ENCODE measurements around the gene SURF4.
"Not testable (repeated sequence)": the region's sequence is repeated elsewhere in the genome, so short reads cannot be mapped to it uniquely, and the experiment has no call there.

Gene SURF4

DNA sequence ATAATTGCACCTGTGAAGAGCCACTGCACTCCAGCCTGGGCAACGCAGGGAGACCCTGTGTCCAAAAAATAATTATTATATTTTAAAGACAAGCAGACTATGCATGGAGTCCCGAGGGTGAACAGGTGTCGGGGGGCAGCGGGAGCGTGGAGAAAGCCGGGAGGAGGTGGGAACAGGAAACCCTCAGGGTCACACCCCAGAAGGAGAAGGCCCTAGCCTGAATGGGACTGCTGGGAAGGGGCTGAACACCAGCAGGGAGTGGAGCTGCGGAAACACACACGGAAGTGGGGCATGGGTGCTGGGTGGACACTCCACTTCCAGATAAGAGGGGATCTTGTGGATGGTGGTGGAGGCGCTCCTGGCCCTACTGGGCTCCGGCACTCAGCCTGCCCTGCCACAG is 52.6 kb downstream of the SURF4 start:
- no peak overlapping the region for H3K4me3 ChIP-seq (ENCODE audit: low read length)
- DNase-seq (ENCODE audit: low read depth): no peak
- no peak for TF ChIP-seq CTCF (conservative IDR thresholded peaks at IDR 0.05; ENCODE audit: low read length)

DNA sequence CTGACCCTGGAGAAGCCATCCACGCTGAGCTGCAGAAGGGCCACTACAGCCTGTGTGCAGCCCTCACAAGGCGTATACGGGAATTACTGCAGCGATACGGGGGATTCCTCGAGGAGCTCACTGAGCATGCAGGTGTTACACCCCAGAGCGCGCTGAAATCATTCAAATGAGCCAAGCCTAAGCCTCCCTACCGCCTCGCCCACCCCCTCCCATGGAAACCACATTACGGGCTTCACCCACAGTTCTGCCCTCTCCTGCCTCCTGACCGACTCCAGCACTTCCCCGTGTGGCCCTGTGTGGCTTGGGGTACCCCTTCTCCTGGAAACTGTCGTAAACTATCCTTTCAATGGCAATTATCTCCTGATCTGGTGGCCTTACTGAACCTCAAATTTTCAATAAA is 53.2 kb downstream of the SURF4 start:
- no peak for TF ChIP-seq CTCF (conservative IDR thresholded peaks at IDR 0.05; ENCODE audit: low read length)

DNA sequence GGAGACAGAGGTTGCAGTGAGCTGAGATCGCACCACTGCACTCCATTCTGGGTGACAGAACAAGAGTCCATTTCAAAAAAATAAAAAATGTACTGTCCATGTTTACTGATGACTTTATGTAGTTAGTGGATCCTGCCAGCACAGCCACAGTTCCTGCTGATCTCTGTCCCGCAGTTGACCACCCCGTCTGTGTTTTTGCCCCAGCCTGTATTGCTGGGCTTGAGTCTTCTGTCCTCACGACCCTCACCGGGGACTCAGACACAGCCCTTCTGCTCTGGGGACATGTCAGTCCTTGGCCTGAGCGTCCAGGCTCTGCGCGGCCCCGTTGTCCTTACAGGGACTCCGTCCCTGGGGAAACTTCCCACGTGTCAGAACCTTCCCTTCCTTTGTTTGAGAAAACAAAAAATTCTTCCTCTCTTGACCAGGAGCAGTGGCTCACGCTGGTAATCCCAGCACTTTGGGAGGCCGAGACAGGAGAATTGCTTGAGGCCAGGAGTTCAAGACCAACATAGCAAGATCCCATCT is 54.4 kb downstream of the SURF4 start:
- DNase-seq (ENCODE audit: low read depth): no peak
- no peak for TF ChIP-seq CTCF (conservative IDR thresholded peaks at IDR 0.05; ENCODE audit: low read length)
- H3K4me3 ChIP-seq (ENCODE audit: low read length): no peak overlapping the region

More for the DNA sequence above, 53.2 kb downstream of the SURF4 start:
- H3K4me3 ChIP-seq (ENCODE audit: low read length): no peak overlapping the region
- DNase-seq (ENCODE audit: low read depth): no peak

- no peak overlapping the region for H3K4me3 ChIP-seq (ENCODE audit: low read length)
- no peak for TF ChIP-seq CTCF (conservative IDR thresholded peaks at IDR 0.05; ENCODE audit: low read length)
Observed at GRCh38 chr9:133320421-133320881, 55.4 kb downstream of the SURF4 start.

GRCh38 chr9:133317551-133317950 is 58.3 kb downstream of the SURF4 start:
- not testable (repeated sequence) for H3K4me3 ChIP-seq (ENCODE audit: low read length); DNase-seq (ENCODE audit: low read depth)

More at GRCh38 chr9:133320421-133320881, 55.4 kb downstream of the SURF4 start:
- no peak for DNase-seq (ENCODE audit: low read depth)

DNA sequence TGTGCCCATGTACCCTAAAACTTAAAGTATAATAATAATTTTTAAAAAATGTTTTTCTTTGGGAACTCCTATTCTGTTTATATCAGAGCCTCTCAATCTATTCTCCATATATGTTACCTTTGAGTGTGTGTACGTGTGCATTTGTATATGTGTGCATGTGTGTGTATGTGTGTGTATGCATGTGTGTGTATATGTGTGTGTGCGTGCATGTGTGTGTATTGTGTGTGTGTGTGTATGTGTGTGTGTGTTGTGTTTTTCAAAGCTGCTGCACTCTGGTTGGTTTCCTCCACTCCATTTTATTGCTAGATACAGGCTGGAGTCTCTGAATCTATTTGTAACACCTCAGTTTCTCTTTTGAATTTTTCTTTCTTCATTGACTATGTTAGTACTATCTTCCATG is 59.9 kb downstream of the SURF4 start:
- no peak for DNase-seq (ENCODE audit: low read depth)
- no peak for TF ChIP-seq CTCF (conservative IDR thresholded peaks at IDR 0.05; ENCODE audit: low read length)
- H3K4me3 ChIP-seq (ENCODE audit: low read length): no peak overlapping the region
